Measurements from ENCODE around the gene GP1BB. TPM values are rescaled to one million over a fixed set of nuclear protein-coding genes. Genes with fewer than 3 reads are reported as not detected.

The GP1BB gene
- total and polyA plus RNA-seq, 2 donors (not counting 3 experiments of a cell fraction or from before 2014, with no cell fraction given) = 1.7 to 6.2 TPM

- no peaks in the 10 kb centered on the region for H3K79me2 ChIP-seq (ENCODE audit: control insufficient read depth, insufficient read depth, low read length)
- H4K20me1 ChIP-seq (replicated peaks; ENCODE audit: control insufficient read depth, extremely low read depth, insufficient read depth, low read length) = no peaks in the 10 kb centered on the region
- CTCF ChIA-PET = interaction anchor here (1.3 to 5.6 kb wide), 3 partner anchors 9 to 157 kb away, joined by 3 to 73 read pairs (median 8); no protein-coding TSS in a partner anchor
- H3K4me1 ChIP-seq (ENCODE audit: control insufficient read depth, extremely low read depth, insufficient read depth, low read length) = peaks cover 9% of the 10 kb centered on the region
- no peak overlapping the region for H3K9ac ChIP-seq (replicated peaks; ENCODE audit: extremely low read depth, insufficient read depth, low read length)
- POLR2A ChIA-PET = no interaction called here
- no peaks in the 10 kb centered on the region for H3K9me1 ChIP-seq (replicated peaks; ENCODE audit: control insufficient read depth, extremely low read depth, insufficient read depth, low read length)
- DNase-seq (ENCODE audit: low read depth, low spot score) (no peak), FAIRE-seq (no peak)
- no peak overlapping the region for H3K4me2 ChIP-seq (ENCODE audit: insufficient read depth, low read length)
- intact Hi-C loops (cut with micrococcal nuclease) (loop anchor here (5.0 kb wide), 1 partner anchor 97 kb away; the partner anchor contains the start of genes GNB1L and RTL10), dilution Hi-C loops (cut with MboI; ENCODE audit: extremely low pct_ligation_motif_present, low sequenced_read_pairs) (no loop called here)
- H2AFZ ChIP-seq (ENCODE audit: low read depth, low read length) = no peak overlapping the region
- no peak overlapping the region for H3K4me3 ChIP-seq (replicated peaks in 1 of 3; ENCODE audit: insufficient read depth in 1 of 3, low read depth in 1 of 3, low read length in 3 of 3)
- TF ChIP-seq CTCF (IDR thresholded peaks at IDR 0.05; ENCODE audit: extremely low read depth in 1 of 2, insufficient read depth in 1 of 2, low read depth in 1 of 2, low read length in 2 of 2) (no peak), EZH2 (IDR thresholded peaks at IDR 0.05; ENCODE audit: borderline replicate concordance, low read depth, low read length, severe bottlenecking) (peak; percentile 79)
- BruUV-seq (replicated peaks) = no TSS peak
- H3K27ac ChIP-seq (ENCODE audit: insufficient read depth, low read depth, low read length) = no peak overlapping the region
- no peaks in the 10 kb centered on the region for H3K9me3 ChIP-seq (replicated peaks; ENCODE audit: control insufficient read depth, insufficient read depth, low read length)
- peaks cover 29 to 55% of the 10 kb centered on the region in 2 experiments for H3K27me3 ChIP-seq (ENCODE audit: control insufficient read depth in 2 of 2, insufficient read depth in 2 of 2, low read length in 2 of 2)
- no peaks in the 10 kb centered on the region for H3K36me3 ChIP-seq (ENCODE audit: control insufficient read depth in 2 of 2, extremely low read depth in 1 of 2, insufficient read depth in 2 of 2, low read length in 2 of 2)
Observed at GRCh38 chr22:19755145-19755710, 31.9 kb downstream of the GP1BB start.

- no peaks in the 10 kb centered on the region for H3K36me3 ChIP-seq (ENCODE audit: control insufficient read depth in 2 of 2, extremely low read depth in 1 of 2, insufficient read depth in 2 of 2, low read length in 2 of 2)
- dilution Hi-C loops (cut with MboI; ENCODE audit: extremely low pct_ligation_motif_present, low sequenced_read_pairs) (no loop called here), intact Hi-C loops (cut with micrococcal nuclease) (loop anchor here (5.0 kb wide), 1 partner anchor 96 kb away; the partner anchor contains the start of genes GNB1L and RTL10)
- no peaks in the 10 kb centered on the region for H3K79me2 ChIP-seq (ENCODE audit: control insufficient read depth, insufficient read depth, low read length)
- no peak overlapping the region for H3K9ac ChIP-seq (replicated peaks; ENCODE audit: extremely low read depth, insufficient read depth, low read length)
- FAIRE-seq = no peak
- POLR2A ChIA-PET = no interaction called here
- H3K27ac ChIP-seq (ENCODE audit: insufficient read depth, low read depth, low read length) = no peak overlapping the region
- peak; percentile 81 for TF ChIP-seq EZH2 (IDR thresholded peaks at IDR 0.05; ENCODE audit: borderline replicate concordance, low read depth, low read length, severe bottlenecking)
- no peak for TF ChIP-seq POLR2AphosphoS5 (IDR thresholded peaks at IDR 0.05; ENCODE audit: insufficient read depth, low read depth, low read length)
- no peak overlapping the region for H3K4me2 ChIP-seq (ENCODE audit: insufficient read depth, low read length)
- H2AFZ ChIP-seq (ENCODE audit: low read depth, low read length) = no peak overlapping the region
- CTCF ChIA-PET = interaction anchor here (0.6 to 5.6 kb wide), 17 partner anchors 8 to 192 kb away, joined by 3 to 73 read pairs (median 5); no protein-coding TSS in a partner anchor
- no peaks in the 10 kb centered on the region for H4K20me1 ChIP-seq (replicated peaks; ENCODE audit: control insufficient read depth, extremely low read depth, insufficient read depth, low read length)
- no peak overlapping the region for H3K4me3 ChIP-seq (replicated peaks in 1 of 3; ENCODE audit: insufficient read depth in 1 of 3, low read depth in 1 of 3, low read length in 3 of 3)
- no peaks in the 10 kb centered on the region for H3K9me3 ChIP-seq (replicated peaks; ENCODE audit: control insufficient read depth, insufficient read depth, low read length)
- peaks cover 9% of the 10 kb centered on the region for H3K4me1 ChIP-seq (ENCODE audit: control insufficient read depth, extremely low read depth, insufficient read depth, low read length)
- DNase-seq (ENCODE audit: low read depth, low spot score) = no peak
- H3K9me1 ChIP-seq (replicated peaks; ENCODE audit: control insufficient read depth, extremely low read depth, insufficient read depth, low read length) = no peaks in the 10 kb centered on the region
- H3K27me3 ChIP-seq (ENCODE audit: control insufficient read depth in 2 of 2, insufficient read depth in 2 of 2, low read length in 2 of 2) = peaks cover 29 to 56% of the 10 kb centered on the region in 2 experiments
- no TSS peak for BruUV-seq (replicated peaks)
Observed at GRCh38 chr22:19755722-19756287, 32.5 kb downstream of the GP1BB start.

All from endothelial cell of umbilical vein (primary cell).